Sciatic nerve (tissue), 2 donors: ENCODE measurements around the gene RETREG1. TPM values are rescaled to one million over a fixed set of nuclear protein-coding genes. Genes with fewer than 3 reads are reported as not detected.
A peak's percentile ranks its signal among the peaks of the same experiment; 100 is the strongest.
"Not testable (repeated sequence)": the region's sequence is repeated elsewhere in the genome, so short reads cannot be mapped to it uniquely, and the experiment has no call there.

Experiments used
- ATAC-seq: fragments of 200-7000 bp; cut with Tn5 transposase; one replicate; pipeline ENCODE4 v1.9.1; 2020; ENCODE audit warnings: mild to moderate bottlenecking, moderate library complexity
- DNase-seq: peaks from one replicate; pipeline ENCODE4 v3.0.0-alpha.2; 2020; ENCODE audit warnings: low spot score
- intact Hi-C: fragments of 100-400 bp; cut with DNase I; formaldehyde crosslinking; loops from one replicate; pipeline ENCODE4 v1.14.2; 2022
- total RNA-seq: library from RNA; stranded (reverse); fragmentation: NEBNext Ultra II Directional; extraction: Animal tissue kit (Norgen Biotek cat#: 25700); gene quantifications from one replicate; pipeline ENCODE4 v1.2.1, GENCODE V29; 2021
- donor health status: DM: no; HTN: no; CAD: no.
- donor health status: DM: no; HTN: no; CAD: no.

The RETREG1 gene
- total RNA-seq, 1 donor from 2014 or later: 37.4 TPM

- ATAC-seq (no peak), DNase-seq (no peak)
- intact Hi-C loops: loop anchor here (10.0 kb wide), 1 partner anchor 1726 kb away; no protein-coding TSS in a partner anchor
These were observed 135.8 kb downstream of the RETREG1 start for GRCh38 chr5:16480821-16481538.

GRCh38 chr5:16480144-16480543 lies 136.7 kb downstream of the RETREG1 start:
- DNase-seq (no peak), ATAC-seq (no peak)
- intact Hi-C loops: loop anchor here (10.0 kb wide), 1 partner anchor 1725 kb away; no protein-coding TSS in a partner anchor

GRCh38 chr5:16477541-16477940 lies 139.3 kb downstream of the RETREG1 start:
- ATAC-seq (no peak), DNase-seq (no peak)
- intact Hi-C loops: no loop called here

GRCh38 chr5:16476417-16476816 lies 140.4 kb downstream of the RETREG1 start:
- intact Hi-C loops, DNase-seq, ATAC-seq: not testable (repeated sequence)

GRCh38 chr5:16471387-16471786 lies 145.4 kb downstream of the RETREG1 start:
- intact Hi-C loops: no loop called here
- ATAC-seq (no peak), DNase-seq (no peak)

- ATAC-seq: no peak
- DNase-seq: no peak
- intact Hi-C loops: no loop called here
These were observed 149.2 kb downstream of the RETREG1 start for GRCh38 chr5:16467363-16468219.

GRCh38 chr5:16465544-16466432 lies 151.0 kb downstream of the RETREG1 start, which contains the start of gene ZNF622:
TSS of gene ZNF622 (minus strand) at chr5:16465800. CDS start at chr5:16465665, 135 bp downstream.
- peak; percentile 98 for ATAC-seq
- intact Hi-C loops: no loop called here
- peak; percentile 93 for DNase-seq

GRCh38 chr5:16464664-16465543 lies 151.9 kb downstream of the RETREG1 start:
- DNase-seq (no peak), ATAC-seq (no peak)

GRCh38 chr5:16464231-16464630 lies 152.6 kb downstream of the RETREG1 start:
- DNase-seq (no peak), ATAC-seq (no peak)
- intact Hi-C loops: no loop called here

More at GRCh38 chr5:16464664-16465543, 151.9 kb downstream of the RETREG1 start:
- intact Hi-C loops: no loop called here

- ATAC-seq: no peak
These were observed 155.0 kb downstream of the RETREG1 start for GRCh38 chr5:16461782-16462181.

GRCh38 chr5:16461026-16461425 lies 155.8 kb downstream of the RETREG1 start:
- intact Hi-C loops: no loop called here
- no peak for DNase-seq
- no peak for ATAC-seq

More at GRCh38 chr5:16461782-16462181, 155.0 kb downstream of the RETREG1 start:
- intact Hi-C loops: no loop called here
- no peak for DNase-seq

- no peak for ATAC-seq
- no peak for DNase-seq
- intact Hi-C loops: no loop called here
These were observed 157.3 kb downstream of the RETREG1 start for GRCh38 chr5:16459451-16459850.

GRCh38 chr5:16457853-16458252 lies 158.9 kb downstream of the RETREG1 start:
- intact Hi-C loops: no loop called here
- ATAC-seq: no peak
- DNase-seq: no peak

GRCh38 chr5:16457451-16457850 lies 159.3 kb downstream of the RETREG1 start:
- intact Hi-C loops: no loop called here
- DNase-seq: no peak
- no peak for ATAC-seq

GRCh38 chr5:16456103-16456832 lies 160.5 kb downstream of the RETREG1 start:
- peak; percentile 65 for ATAC-seq
- intact Hi-C loops: no loop called here
- no peak for DNase-seq

- DNase-seq: no peak
- ATAC-seq: peak; percentile 17
- intact Hi-C loops: no loop called here
These were observed 161.1 kb downstream of the RETREG1 start for GRCh38 chr5:16455668-16456067.

GRCh38 chr5:16454686-16455085 lies 162.1 kb downstream of the RETREG1 start:
- intact Hi-C loops: no loop called here
- ATAC-seq (no peak), DNase-seq (no peak)
